Choroid plexus epithelial cell (primary cell): Measurements from ENCODE around the gene ZNF772.
A peak's percentile ranks its signal among the peaks of the same experiment; 100 is the strongest.
"Not testable (repeated sequence)": the region's sequence is repeated elsewhere in the genome, so short reads cannot be mapped to it uniquely, and the experiment has no call there.

Source experiments
- DNase-seq: peaks from one replicate; pipeline ENCODE4 v3.0.0-alpha.2; 2010; ENCODE audit warnings: low read depth
- H3K4me3 ChIP-seq: 2 replicates; pipeline ENCODE4 v1.5.1; 2011; ENCODE audit warnings: low read depth, mild to moderate bottlenecking, control low read depth, low read length, moderate library complexity
- TF ChIP-seq, protein P1 (sequence below): conservative IDR thresholded peaks from 2 replicates; pipeline ENCODE4 v1.5.1; 2011; ENCODE audit warnings: low read depth, mild to moderate bottlenecking, control low read depth, inconsistent platforms, low read length, moderate library complexity

ZNF772 gene

DNA sequence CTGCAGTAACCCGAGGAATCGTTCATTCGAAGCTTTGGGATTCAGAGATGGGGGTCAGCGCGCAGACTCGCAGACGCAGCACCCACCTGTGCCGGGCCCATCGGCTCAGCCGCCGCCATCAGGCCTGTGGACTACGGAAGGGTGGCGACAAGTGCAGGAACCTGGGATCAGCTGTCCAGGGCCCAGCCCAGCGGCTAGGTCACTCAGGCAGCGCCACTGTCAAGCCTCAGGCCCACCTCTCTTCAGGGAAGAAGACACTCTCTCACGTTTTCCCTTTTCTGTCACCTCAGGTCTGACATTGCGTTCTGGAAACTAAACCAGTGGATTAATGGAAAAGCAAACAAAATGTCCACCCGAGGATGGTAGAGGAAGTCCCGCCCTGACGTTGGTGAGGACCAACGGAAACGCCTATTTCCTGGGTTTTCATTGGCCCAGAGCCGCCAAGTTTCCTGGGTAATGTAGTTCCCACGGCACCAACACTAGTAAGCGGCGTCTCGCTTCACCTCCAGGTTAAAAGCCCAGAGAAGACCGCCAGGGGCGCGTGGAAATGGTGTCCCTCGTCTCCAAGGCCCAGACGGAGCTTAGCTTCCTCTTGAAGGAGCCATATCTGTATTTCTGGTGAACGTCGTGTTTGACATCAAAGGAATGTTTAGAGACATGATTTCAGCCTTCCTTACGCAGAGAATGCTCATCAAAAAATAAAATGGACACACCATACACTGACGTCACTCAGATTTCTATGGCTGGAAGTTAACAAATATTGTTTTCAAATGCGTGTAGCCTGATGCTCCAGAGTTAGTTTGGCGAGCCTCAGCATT is at the start of gene ZNF772:
Gene ZNF772, minus strand, starts transcription at position 376 of the 818 bp plus-strand sequence. Its CDS starts 257 bp downstream, at position 119.
- peak within 1 kb of the TSS; percentile 89 for H3K4me3 ChIP-seq
- TF ChIP-seq, protein P1, sequence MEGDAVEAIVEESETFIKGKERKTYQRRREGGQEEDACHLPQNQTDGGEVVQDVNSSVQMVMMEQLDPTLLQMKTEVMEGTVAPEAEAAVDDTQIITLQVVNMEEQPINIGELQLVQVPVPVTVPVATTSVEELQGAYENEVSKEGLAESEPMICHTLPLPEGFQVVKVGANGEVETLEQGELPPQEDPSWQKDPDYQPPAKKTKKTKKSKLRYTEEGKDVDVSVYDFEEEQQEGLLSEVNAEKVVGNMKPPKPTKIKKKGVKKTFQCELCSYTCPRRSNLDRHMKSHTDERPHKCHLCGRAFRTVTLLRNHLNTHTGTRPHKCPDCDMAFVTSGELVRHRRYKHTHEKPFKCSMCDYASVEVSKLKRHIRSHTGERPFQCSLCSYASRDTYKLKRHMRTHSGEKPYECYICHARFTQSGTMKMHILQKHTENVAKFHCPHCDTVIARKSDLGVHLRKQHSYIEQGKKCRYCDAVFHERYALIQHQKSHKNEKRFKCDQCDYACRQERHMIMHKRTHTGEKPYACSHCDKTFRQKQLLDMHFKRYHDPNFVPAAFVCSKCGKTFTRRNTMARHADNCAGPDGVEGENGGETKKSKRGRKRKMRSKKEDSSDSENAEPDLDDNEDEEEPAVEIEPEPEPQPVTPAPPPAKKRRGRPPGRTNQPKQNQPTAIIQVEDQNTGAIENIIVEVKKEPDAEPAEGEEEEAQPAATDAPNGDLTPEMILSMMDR = peak; percentile 60
- peak; percentile 94 for DNase-seq

DNA sequence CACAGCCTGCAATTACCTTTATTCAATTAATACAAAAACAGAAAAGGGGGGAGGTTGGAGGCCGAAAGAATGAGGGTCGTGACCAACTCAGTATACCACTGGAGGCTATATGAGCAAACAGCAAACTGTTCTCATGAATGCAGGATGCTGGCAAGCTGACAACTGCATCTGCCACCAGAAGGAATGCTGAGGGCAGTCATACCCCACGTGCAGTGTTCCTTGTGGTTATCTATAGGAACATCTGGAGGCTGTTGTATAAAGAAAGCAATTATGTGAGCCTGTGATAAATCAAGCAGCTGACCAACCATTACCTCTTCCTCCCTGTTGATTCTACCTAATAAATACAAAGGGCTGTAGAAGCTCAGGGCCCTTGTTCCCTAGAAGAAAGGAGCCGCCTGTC is 40.7 kb upstream of the ZNF772 start:
- H3K4me3 ChIP-seq, DNase-seq: not testable (repeated sequence)

DNA sequence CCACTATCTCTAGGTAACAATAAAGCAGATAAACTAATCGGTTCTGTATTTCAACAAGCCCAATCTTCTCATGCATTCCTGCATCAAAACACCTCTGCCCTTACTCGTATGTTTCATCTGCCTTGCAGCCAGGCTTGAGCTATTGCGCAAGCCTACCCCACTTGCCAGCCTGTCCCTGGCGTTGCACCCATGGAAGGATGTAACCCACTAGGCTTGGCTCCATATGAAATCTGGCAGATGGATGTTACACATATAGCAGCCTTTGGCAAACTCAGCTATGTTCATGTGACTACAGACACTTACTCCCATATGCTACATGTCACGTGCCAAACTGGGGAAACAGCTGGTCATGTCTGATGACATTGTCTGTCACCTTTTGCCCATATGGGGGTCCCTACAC is 37.9 kb upstream of the ZNF772 start:
- no peak for DNase-seq
- H3K4me3 ChIP-seq = no peak overlapping the region
- TF ChIP-seq, protein P1 = no peak

DNA sequence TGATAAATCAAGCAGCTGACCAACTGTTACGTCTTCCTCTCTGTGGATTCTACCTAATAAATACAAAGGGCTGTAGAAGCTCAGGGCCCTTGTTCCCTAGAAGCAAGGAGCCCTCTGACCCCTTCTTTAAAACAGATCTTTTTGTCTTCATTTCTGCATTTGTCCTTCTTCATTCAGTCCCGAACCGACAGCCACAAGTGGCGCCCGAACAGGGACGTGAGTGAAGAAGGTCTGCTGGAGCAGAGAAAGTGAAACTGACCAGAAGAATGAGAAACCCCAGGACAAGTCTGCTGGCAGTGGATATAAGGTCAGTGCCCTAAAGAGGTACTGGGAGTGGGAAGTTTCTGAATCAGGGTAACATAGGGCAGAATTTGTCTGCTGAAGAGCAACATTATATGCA is 35.5 kb upstream of the ZNF772 start:
- H3K4me3 ChIP-seq = no peak overlapping the region
- TF ChIP-seq, protein P1 = no peak
- peak; percentile 37 for DNase-seq

DNA sequence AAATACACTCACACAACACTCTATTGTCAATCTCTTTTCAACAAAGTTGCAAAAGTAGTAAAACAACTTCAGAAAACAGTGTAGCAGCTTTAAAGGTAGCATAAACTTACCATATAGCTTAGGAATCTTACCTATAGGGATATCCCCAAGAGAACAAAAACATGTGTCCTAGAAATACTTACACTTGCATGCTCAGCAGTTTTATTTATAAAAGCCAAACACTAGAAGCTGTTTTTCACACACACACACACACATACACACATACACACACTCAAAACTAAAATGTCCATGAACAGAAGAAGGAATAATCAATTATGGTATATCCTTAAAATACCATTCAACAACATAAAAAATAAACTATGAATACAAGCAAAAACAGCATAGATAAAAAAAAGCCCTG is 34.1 kb upstream of the ZNF772 start:
- TF ChIP-seq, protein P1 = no peak
- no peak for DNase-seq
- H3K4me3 ChIP-seq = no peak overlapping the region

DNA sequence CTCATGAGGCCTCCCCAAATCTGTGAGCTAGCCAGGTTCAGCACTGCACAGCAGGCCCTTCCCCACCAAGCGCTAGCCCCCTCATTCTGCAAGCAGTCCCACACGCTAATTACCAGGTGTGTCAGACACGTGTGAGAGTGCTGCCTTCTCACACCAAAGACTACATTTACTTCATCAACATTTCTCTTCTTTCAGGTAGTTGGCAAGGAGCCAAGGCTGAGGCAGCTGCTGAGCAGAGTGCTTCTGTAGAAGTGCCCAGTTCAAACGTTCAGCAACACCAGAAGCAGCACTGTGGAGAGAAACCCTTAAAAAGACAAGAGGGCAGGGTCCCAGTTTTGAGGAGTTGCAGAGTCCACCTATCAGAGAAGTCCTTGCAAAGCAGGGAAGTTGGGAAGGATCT is 28.8 kb upstream of the ZNF772 start:
- DNase-seq = no peak
- no peak overlapping the region for H3K4me3 ChIP-seq
- TF ChIP-seq, protein P1 = no peak

DNA sequence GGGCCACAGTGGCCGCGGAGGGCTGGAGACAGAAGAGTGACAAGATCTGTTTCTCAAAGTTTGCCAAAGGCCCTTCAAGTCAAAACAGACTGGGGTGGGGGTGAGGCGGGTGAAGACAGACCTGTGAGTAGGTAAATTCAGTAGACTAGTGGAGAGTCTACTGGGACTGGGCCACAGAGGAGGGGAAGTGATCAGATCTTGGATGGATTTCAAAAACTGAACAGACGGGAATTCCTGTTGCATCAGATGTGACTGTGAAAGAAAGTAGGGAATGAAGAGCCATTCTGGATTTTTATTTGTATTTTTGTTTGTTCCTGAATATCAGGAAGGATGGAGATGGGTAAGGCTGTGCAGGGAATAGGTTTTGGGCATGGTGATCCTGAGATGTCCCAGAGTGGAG is 23.0 kb upstream of the ZNF772 start:
- H3K4me3 ChIP-seq = peak overlapping the region; percentile 48
- DNase-seq = peak; percentile 74

DNA sequence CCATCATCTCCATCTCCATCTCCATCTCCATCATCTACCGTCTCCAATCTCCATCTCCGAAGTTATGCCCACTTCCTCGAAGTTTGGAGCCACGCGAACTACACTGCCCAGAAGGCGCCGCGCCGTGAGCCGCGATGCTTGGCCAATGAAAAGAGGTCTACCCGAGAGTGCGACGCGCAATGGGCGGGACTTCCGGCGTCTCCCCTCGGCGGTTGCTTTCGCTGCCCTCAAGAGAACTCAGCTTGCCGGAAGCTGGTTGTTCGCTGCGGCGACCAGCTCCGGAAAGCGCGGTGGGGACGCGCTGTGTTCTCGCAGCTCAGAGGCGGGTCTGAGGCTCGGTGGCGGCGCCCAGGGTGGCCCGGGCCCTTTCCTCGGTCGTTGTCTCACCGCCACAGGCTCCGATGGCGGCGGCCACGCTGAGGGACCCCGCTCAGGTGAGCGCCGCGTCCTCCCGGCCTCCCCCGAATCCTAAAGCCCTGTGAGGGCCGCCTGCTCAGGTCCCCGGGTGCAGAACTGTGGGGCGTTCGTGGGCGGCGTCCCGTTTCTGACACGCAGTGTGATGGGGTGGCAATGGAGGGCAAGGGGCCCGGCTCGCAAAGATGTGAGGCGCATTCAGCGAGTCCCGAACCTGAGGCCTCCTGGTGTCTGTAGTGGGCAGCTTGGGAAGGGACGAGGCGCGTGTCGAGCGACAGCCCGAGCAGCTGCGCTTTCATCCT is 22.5 kb upstream of the ZNF772 start, which contains the start of gene ZNF773:
Gene ZNF773, plus strand, starts transcription at position 259 of the 716 bp plus-strand sequence. Its CDS starts 143 bp downstream, at position 402.
- DNase-seq = peak; percentile 98
- peak within 1 kb of the TSS; percentile 80 for H3K4me3 ChIP-seq

DNA sequence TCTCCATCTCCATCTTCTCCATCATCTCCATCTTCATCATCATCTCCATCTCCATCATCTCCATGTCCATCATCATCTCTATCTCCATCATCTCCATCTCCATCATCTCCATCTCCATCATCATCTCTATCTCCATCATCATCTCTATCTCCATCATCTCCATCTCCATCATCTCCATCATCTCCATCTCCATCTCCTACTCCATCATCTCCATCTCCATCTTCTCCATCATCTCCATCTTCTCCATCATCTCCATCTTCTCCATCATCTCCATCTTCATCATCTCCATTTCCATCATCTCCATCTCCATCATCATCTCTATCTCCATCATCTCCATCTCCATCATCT is 21.9 kb upstream of the ZNF772 start:
- H3K4me3 ChIP-seq, DNase-seq: not testable (repeated sequence)

DNA sequence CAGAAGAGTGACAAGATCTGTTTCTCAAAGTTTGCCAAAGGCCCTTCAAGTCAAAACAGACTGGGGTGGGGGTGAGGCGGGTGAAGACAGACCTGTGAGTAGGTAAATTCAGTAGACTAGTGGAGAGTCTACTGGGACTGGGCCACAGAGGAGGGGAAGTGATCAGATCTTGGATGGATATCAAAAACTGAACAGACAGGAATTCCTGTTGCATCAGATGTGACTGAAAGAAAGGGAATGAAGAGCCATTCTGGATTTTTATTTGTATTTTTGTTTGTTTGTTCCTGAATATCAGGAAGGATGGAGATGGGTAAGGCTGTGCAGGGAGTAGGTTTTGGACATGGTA is 10.9 kb upstream of the ZNF772 start:
- peak overlapping the region; percentile 53 for H3K4me3 ChIP-seq

More for the DNA sequence above, 10.9 kb upstream of the ZNF772 start:
- peak; percentile 41 for DNase-seq
